ENCODE measurements around the gene PDZD7. TPM values are rescaled to one million over a fixed set of nuclear protein-coding genes. Genes with fewer than 3 reads are reported as not detected.
A peak's percentile ranks its signal among the peaks of the same experiment; 100 is the strongest.

Gene PDZD7
- total RNA-seq, 1 donor from 2014 or later, result 1.5 TPM

DNA sequence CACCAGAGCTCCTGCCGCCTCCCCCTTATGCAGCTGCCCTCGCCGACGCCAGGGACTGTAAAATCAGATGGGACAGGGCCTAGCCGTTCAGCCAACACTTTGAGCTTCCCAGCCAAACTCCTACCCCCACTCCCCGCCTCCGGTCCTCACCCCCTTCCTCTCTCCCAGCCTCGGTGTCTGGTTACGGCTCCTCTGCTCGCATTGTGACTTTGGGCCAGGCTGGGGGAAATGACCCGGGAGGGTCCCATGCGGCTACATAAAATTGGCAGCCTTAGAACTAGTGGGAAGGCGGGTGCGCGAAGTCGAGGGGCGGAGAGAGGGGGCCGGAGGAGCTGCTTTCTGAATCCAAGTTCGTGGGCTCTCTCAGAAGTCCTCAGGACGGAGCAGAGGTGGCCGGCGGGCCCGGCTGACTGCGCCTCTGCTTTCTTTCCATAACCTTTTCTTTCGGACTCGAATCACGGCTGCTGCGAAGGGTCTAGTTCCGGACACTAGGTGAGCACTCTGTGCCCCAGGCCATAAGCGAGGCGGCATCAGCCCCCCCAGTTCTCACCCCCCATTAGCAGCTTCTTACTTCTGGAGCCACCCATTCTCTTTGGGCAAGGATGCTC lies 30.8 kb upstream of the PDZD7 start, which contains the start of gene KAZALD1:
Gene KAZALD1, plus strand, starts transcription at position 366 of the 608 bp plus-strand sequence. CDS start 604 bp downstream, outside the sequence.
- TF ChIP-seq, protein P1, sequence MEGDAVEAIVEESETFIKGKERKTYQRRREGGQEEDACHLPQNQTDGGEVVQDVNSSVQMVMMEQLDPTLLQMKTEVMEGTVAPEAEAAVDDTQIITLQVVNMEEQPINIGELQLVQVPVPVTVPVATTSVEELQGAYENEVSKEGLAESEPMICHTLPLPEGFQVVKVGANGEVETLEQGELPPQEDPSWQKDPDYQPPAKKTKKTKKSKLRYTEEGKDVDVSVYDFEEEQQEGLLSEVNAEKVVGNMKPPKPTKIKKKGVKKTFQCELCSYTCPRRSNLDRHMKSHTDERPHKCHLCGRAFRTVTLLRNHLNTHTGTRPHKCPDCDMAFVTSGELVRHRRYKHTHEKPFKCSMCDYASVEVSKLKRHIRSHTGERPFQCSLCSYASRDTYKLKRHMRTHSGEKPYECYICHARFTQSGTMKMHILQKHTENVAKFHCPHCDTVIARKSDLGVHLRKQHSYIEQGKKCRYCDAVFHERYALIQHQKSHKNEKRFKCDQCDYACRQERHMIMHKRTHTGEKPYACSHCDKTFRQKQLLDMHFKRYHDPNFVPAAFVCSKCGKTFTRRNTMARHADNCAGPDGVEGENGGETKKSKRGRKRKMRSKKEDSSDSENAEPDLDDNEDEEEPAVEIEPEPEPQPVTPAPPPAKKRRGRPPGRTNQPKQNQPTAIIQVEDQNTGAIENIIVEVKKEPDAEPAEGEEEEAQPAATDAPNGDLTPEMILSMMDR (IDR thresholded peaks at IDR 0.05; ENCODE audit: partially characterized antibody, unreplicated experiment), result no peak
- Mint-ChIP-seq H3K4me3 (ENCODE audit: unreplicated experiment) (peak within 1 kb of the TSS; percentile 92), H3K27me3 (ENCODE audit: unreplicated experiment) (peaks cover 12% of the 10 kb centered on the region), H3K27ac (ENCODE audit: unreplicated experiment) (peak within 1 kb of the TSS; percentile 88), H3K36me3 (ENCODE audit: unreplicated experiment) (no peaks in the 10 kb centered on the region), H3K4me1 (ENCODE audit: low read depth, unreplicated experiment) (peaks cover 3% of the 10 kb centered on the region), H3K9me3 (ENCODE audit: unreplicated experiment) (peaks cover 3% of the 10 kb centered on the region)
- no peak for DNase-seq

DNA sequence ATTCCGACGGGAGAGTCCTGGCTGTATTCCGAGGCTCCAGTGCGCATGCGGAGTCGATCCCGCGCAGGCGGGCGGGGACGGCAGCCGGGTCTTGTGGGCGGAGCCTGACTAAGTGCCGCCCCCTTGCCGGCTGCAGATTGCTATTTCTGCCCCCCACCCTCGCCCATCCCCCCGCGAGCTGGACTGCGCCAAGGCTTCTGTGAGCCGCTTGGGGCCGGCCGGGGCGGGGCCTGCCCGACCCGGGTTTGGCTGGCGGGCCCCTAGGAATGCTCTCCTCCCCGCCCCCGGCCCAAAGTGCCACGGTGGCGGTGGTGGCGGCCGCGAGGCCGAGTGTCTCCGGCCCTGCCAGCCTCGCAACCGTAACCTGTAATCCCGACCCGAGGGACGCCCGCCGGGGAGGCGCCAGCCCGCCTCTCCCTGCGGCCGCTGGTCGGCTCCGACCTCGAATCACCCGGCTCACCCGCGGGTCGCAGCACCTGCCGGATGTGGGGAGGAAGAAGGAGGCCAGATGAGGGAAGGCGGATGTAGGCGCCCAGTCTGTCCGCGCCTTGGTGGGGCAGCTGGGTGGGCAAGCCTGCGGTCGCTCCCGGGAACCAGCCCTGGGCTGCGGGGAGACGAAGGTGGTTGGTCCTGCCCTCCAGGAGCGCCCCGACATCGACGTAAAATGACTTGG lies 30.2 kb upstream of the PDZD7 start:
- DNase-seq, result peak; percentile 93
- Mint-ChIP-seq H3K27me3 (ENCODE audit: unreplicated experiment) (peaks cover 9% of the 10 kb centered on the region), H3K27ac (ENCODE audit: unreplicated experiment) (peak overlapping the region; percentile 88)

DNA sequence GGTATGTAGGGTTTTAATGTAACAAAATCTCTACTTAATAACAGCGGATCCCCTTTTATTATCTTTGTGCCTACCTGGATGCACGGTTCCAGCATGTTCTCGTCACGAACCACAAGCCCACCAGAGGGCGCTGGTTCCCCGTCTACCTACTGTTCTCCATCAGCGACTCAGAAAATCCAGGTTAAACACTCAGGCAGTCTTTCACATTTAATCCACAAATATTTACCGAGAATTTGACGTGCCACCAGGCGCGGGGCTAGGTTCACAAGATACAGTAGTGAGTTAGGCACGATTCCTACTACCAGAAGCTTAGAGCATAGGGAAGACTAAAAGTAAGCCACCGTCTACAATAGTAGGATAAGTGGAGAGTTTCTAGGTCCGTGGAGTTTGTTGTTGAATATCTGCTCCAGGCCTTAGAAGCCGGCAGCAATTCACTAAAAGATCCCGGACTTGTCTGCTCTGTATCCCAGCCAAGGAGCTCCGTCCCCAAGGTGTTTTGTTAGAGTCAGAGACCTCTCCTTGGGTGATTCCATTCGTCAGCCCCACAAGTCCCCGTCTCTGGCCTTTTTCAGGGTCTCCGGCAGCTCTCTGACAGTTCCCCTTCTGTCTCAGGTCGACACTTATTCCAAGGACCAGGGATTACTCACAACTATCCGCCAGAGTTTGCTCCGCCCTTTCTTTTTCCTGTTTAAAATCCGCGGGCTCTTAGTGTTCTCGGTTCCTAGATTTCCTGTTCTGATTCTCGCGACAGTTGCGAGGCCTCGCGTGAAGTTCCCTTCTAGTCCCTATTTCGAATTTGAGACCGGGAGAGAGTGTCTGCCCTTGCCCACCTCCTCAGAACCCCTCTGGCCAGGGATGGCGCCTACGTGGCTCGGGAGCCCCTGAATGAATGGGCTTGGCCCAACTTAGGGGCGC lies 29.4 kb upstream of the PDZD7 start:
- TF ChIP-seq, protein P1 (IDR thresholded peaks at IDR 0.05; ENCODE audit: partially characterized antibody, unreplicated experiment), result peak; percentile 86
- H3K4me1 Mint-ChIP-seq (ENCODE audit: low read depth, unreplicated experiment), result peaks cover 3% of the 10 kb centered on the region
- H3K4me3 Mint-ChIP-seq (ENCODE audit: unreplicated experiment), result peak overlapping the region; percentile 92
- no peaks in the 10 kb centered on the region for H3K36me3 Mint-ChIP-seq (ENCODE audit: unreplicated experiment)
- H3K9me3 Mint-ChIP-seq (ENCODE audit: unreplicated experiment), result peaks cover 3% of the 10 kb centered on the region
- peak; percentile 90 for DNase-seq
- peak overlapping the region; percentile 88 for H3K27ac Mint-ChIP-seq (ENCODE audit: unreplicated experiment)
- peaks cover 5% of the 10 kb centered on the region for H3K27me3 Mint-ChIP-seq (ENCODE audit: unreplicated experiment)

More for the DNA sequence above, 30.2 kb upstream of the PDZD7 start:
- TF ChIP-seq, protein P1 (IDR thresholded peaks at IDR 0.05; ENCODE audit: partially characterized antibody, unreplicated experiment), result no peak
- Mint-ChIP-seq H3K4me1 (ENCODE audit: low read depth, unreplicated experiment) (peaks cover 3% of the 10 kb centered on the region), H3K36me3 (ENCODE audit: unreplicated experiment) (no peaks in the 10 kb centered on the region), H3K9me3 (ENCODE audit: unreplicated experiment) (peaks cover 3% of the 10 kb centered on the region), H3K4me3 (ENCODE audit: unreplicated experiment) (peak overlapping the region; percentile 92)

DNA sequence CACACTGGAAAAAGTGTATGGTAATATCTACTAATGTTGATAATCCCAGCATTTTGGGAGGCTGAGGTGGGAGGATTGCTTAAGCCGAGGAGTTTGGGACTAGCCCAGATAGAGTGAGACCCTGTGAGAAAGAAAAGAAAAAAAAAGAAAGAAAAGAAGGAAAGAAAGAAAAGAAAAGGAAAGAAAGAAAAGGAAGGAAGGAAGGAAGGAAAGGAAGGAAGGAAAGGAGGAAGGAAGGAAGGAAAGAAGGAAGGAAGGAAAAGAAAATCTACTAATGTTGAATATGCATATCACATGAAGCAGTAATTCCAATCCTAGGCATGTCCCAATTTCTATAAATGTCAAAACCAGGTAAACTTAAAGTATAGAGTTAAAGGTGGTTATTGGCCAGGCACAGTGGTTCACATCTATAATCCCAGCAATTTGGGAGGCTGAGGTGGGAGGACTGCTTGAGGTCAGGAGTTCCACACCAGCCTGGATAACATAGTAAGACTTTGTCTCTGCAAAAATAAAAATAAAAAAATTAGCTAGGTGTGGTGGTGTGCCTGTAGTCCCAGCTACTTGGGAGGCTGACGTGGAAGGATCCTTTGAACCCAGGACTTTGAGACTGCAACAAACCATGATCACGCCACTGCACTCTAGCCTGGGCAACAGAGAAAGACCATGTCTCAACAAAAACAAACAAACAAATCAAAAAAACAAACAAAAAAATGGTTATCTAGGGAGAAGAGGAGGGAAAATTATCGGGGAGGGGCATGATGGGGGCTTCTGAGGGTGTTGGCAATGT lies 25.6 kb upstream of the PDZD7 start:
- TF ChIP-seq, protein P1 (IDR thresholded peaks at IDR 0.05; ENCODE audit: partially characterized antibody, unreplicated experiment), result no peak
- Mint-ChIP-seq H3K27ac (ENCODE audit: unreplicated experiment) (no peak overlapping the region), H3K36me3 (ENCODE audit: unreplicated experiment) (no peaks in the 10 kb centered on the region), H3K4me1 (ENCODE audit: low read depth, unreplicated experiment) (no peaks in the 10 kb centered on the region), H3K4me3 (ENCODE audit: unreplicated experiment) (no peak overlapping the region), H3K27me3 (ENCODE audit: unreplicated experiment) (no peaks in the 10 kb centered on the region), H3K9me3 (ENCODE audit: unreplicated experiment) (peaks cover 3% of the 10 kb centered on the region)
- no peak for DNase-seq
